Coronary artery (tissue), 2 donors: ENCODE results near the gene SLC25A22.

ENCODE experiments used
- DNase-seq: peaks from one replicate; pipeline ENCODE4 v3.0.0-alpha.2; 2017; ENCODE audit warnings: low spot score
- H3K27ac ChIP-seq, 2 donors: fragments of 200-600 bp; sonication (generic); one replicate each; pipeline ENCODE4 v1.5.1; 2016 to 2019
- H3K4me3 ChIP-seq: fragments of 200-600 bp; sonication (generic); 2 replicates; pipeline ENCODE4 v1.5.1; 2016; ENCODE audit warnings: mild to moderate bottlenecking, moderate library complexity
- TF ChIP-seq, protein P1 (sequence below): fragments of 200-600 bp; sonication (generic); IDR thresholded peaks from one replicate; pipeline ENCODE4 v1.5.1; 2019; ENCODE audit warnings: antibody characterized with exemption

SLC25A22 gene

DNA sequence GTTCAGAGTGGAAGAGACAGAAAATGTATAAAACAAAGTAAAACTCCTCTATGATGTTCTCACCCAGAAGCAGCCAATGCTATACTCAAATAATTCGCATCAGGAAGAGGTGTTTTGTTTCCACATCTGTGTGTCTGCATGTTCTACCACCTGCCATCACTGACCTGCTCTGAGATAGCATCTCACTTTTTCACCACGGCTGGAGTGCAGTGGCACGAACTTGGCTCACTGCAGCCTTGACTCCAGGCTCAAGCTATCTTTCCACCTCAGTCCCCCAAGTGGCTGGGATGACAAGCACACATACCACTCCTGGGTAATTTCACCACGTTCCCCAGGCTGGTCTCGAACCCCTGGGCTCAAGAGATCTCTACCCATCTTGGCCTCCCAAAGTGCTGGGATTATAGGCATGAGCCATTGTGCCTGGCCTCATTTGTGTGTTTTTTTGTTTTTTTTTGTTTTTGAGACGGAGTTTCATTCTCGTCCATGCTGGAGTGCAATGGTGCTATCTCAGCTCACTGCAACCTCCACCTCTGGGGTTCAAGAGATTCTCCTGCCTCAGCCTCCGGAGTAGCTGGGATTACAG, 36.5 kb downstream of the SLC25A22 start:
- TF ChIP-seq, protein P1, sequence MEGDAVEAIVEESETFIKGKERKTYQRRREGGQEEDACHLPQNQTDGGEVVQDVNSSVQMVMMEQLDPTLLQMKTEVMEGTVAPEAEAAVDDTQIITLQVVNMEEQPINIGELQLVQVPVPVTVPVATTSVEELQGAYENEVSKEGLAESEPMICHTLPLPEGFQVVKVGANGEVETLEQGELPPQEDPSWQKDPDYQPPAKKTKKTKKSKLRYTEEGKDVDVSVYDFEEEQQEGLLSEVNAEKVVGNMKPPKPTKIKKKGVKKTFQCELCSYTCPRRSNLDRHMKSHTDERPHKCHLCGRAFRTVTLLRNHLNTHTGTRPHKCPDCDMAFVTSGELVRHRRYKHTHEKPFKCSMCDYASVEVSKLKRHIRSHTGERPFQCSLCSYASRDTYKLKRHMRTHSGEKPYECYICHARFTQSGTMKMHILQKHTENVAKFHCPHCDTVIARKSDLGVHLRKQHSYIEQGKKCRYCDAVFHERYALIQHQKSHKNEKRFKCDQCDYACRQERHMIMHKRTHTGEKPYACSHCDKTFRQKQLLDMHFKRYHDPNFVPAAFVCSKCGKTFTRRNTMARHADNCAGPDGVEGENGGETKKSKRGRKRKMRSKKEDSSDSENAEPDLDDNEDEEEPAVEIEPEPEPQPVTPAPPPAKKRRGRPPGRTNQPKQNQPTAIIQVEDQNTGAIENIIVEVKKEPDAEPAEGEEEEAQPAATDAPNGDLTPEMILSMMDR: no peak
- H3K4me3 ChIP-seq: no peak overlapping the region
- DNase-seq: no peak
- H3K27ac ChIP-seq: no peak overlapping the region

DNA sequence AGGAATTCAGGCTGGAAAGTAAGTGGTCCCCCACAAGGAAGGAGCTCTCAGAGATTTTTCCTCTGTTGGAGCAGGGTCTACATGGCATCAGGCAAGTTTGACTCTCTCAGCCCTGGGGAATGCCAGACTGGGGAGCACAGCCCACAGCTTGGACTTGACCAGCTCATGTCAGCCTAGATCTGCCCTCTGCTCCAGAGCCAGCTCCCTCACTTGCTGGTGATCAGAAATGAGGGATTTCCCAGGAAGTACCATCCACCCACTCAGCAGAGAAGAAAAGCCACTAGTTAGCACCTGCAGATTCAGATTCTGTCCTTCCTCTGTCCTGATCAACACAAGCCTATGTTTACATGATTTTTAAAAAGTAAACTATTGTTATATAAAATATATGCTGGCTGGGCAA, 37.8 kb downstream of the SLC25A22 start:
- no peak overlapping the region for H3K27ac ChIP-seq
- H3K4me3 ChIP-seq: no peak overlapping the region
- TF ChIP-seq, protein P1: no peak
- DNase-seq: no peak

DNA sequence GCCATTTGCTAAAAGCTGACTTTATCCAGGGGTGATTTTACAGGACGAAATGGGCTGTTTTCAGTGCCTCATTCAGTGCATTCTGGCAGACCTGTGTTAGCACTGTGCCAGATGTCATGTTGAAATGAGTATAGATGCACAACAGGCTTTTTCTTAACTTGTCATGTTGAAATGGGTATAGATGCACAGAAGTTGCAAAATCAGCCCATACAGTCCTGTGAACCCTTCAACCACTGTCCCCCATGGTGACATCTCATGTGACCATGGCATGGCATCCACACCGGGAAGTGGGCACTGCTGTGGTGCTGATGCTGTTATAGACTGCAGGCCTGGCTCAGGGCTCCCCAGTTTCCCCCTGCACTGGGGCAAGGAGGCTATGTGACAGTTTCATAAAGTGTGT, 48.4 kb downstream of the SLC25A22 start:
- TF ChIP-seq, protein P1: no peak
- no peak overlapping the region for H3K4me3 ChIP-seq
- no peak for DNase-seq
- no peak overlapping the region for H3K27ac ChIP-seq

DNA sequence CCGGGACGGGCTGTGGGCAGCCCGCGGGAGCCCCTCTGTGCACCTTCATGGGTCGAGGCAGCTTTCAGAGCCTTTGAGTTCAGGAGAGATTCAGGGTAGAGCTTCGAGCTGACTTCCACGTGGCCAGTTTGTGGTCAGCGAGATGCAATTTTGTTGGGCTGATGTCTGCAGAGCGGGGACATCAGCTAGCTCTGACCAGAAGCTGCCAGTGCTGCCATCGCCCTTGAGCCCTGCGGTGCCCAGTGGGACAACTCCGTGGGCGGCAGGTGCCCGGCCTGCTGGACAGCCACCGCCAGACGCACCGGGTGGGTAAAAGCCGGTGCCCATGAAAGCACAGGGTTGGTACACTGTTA, 50.1 kb downstream of the SLC25A22 start:
- TF ChIP-seq, protein P1: no peak
- Histone ChIP-seq H3K27ac (peak overlapping the region; percentile 64 to 94), H3K4me3 (peak overlapping the region; percentile 97)
- DNase-seq: no peak

DNA sequence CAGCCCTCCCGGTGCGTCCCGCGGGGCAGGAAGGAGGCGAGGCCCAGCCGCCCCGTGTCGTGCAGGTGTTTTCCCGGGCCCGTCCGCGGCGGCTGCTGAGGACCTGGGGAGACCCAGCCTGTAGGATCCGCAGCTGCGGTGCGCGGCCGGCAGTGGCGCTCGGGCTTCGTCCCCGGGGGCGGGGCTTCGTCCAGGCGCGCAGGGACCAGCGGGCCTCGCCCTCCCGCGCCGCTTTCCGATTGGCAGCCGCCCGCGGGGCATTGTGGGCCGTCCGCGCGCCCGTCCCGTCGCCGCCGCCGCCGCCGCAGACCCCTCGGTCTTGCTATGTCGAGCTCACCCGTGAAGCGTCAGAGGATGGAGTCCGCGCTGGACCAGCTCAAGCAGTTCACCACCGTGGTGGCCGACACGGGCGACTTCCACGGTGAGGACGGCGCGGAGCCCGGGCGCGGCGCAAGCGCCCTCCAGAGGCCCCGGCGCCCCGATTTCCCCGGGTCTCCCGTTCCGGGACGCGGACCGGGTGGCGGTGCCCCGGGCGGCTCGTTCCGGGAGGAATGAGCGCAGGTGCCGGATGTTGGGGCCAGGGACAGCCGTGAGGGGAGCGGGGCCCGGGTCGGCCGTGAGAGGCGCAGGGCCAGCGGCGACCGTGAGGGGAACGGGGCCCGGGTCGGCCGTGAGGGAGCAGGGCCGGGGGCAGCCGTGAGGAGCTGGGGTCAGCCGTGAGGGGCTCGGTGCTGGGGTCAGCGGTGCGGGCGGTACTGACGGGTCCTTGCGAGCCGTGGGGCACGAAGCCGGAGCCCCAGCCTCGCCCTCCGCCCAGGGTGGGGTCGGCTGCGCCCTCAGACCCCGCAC, 50.7 kb downstream of the SLC25A22 start, which contains the start of gene TALDO1:
Gene TALDO1 (plus strand): TSS at position 307 of the 849 bp plus-strand sequence. CDS start 18 bp downstream, at position 325.
- Histone ChIP-seq H3K4me3 (peak within 1 kb of the TSS; percentile 97), H3K27ac (peak within 1 kb of the TSS; percentile 64 to 94)
- DNase-seq: peak; percentile 94
- TF ChIP-seq, protein P1: no peak

DNA sequence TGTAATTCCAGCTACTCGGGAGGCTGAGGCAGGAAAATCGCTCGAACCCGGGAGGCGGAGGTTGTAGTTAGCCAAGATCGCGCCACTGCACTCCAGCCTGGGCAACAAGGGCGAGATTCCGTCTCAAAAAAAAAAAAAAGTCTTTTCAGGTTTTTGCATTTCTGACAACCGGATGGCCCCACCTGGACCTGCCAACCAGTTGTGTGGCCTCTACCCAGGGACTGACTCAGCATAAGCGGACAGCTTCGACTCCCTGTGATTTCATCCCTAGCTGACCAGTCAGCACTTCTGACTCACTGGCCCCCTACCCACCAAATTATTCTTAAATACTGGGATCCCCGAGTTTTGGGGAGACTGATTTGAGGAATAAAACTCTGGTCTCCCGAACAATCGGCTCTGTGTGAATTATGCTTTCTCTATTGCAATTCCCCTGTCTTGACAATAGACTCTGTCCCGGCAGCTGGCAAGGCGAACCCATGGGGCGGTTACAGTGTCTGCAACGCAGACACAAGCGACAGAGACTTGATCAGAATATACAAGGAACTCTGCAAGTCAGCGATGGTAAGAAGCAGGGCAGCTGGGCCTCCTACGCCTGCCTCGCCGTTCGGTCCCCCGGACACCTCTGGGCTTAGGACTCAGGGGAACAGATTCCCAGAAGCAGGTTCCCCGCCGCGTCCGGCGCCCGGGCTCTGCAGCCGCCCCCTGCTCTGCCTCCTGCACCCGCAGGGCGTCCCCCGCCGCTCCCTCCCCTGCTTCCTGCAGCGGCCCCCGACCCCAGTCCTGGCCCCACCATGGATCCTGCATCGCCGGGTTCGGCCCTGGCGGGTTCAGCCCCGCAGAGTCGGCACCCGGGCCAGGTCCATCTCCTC, 51.6 kb downstream of the SLC25A22 start:
- peak overlapping the region; percentile 97 for H3K4me3 ChIP-seq
- peak; percentile 80 for DNase-seq
- H3K27ac ChIP-seq: peak overlapping the region; percentile 64 to 94
- TF ChIP-seq, protein P1: no peak
